AG08396 (cell line): ENCODE measurements around the gene PRDM15.
"Not testable (repeated sequence)": the region's sequence is repeated elsewhere in the genome, so short reads cannot be mapped to it uniquely, and the experiment has no call there.

Experiments used
- DNase-seq: peaks from one replicate; pipeline ENCODE4 v3.0.0; 2012; ENCODE audit warnings: low spot score, mixed read lengths

PRDM15 gene

DNA sequence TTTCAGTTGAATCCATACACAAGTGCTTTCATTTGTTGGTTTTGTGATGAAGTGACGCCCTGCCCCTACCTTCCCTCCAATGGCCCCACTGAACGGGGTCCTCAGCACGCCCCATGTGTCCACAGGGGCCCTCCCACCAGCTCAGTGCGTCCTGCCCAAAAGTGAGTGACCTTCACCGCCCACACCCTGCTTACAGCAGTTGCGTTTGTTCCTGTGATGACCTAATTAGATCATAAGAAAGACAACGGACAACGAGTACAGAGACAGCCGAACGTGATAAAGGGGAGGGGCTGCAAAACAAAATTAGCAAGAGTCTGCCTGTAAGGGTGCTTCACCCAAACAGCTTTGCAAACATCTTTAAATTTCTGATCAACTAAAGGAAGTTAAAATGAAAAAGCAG is 74.1 kb downstream of the PRDM15 start:
- no peak for DNase-seq

DNA sequence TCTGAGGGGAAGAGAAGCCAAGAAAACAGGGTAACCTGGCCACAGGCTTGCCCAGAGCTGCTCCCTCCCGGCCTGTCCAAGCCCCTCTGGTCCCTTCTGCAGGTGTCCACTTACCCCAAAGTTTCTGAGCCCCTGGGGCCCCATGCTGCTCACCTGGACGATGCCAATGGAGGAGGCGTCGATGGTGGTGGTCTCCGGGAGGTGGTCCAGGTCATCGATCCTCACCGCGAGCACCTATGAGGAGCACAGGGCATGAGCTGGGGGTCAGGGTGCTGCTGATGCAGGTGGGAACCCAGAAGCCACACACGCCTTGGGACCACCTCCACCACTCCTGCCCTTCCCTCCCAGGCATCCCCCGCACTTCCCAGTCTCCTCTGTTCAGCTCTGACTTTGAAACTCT is 74.8 kb downstream of the PRDM15 start:
- DNase-seq, result no peak

DNA sequence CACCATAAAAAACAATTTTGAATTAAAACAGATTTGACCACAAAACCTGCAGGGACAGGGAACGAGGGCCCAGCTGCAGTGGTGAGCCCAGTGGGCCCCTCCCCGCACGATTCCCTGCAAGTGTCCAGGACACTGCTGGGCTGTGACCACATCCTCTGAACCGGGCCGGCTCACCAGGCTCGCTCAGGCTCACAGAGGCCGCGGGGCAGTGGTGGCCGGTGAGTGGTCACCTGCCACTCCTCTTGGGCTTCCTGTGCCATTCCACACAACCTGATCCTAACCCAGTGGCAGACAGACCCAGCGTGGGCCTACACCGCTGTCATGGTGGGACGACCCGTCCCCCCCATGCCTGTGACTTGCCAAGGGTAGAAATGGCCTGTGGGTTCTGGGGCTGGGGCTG is 75.8 kb downstream of the PRDM15 start:
- DNase-seq, result no peak

DNA sequence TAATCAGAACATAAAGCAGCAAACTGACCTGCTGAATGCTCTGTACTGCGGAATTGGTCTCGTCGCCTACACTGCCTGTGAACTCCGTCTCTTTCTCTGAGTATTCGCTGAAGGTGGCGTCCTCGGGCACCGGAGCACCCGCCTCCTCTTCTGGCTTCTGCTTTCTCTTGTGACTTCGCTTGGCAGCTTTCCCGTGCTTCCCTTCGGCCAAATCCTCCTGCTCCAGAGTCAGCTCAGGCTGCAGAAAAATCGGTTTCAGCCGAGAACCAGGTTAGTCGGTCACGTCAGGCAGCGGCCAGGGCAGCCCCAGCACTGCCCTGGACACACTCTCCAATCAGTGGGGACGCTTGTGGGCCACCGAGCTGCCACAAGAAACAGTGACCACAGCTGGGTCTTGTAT is 76.5 kb downstream of the PRDM15 start:
- peak; percentile 46 for DNase-seq

DNA sequence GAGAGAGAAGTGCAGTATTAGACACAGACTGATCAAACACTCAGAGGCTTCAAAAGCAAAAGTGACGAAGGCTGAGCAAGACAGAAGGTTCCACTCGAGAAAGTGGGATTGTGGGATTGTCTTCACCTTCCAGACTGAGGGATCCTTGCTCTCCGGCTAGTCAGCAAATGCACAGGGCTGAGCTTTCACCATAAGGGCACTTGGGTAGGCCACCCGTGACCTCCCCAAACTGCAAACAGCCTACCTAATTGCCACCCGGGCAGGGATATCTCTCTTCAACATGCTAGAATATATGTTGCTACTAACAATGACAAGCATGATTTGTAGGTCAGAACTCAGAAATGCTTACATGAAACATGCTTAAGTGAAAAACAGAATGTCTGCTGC is 77.0 kb downstream of the PRDM15 start:
- DNase-seq, result no peak

DNA sequence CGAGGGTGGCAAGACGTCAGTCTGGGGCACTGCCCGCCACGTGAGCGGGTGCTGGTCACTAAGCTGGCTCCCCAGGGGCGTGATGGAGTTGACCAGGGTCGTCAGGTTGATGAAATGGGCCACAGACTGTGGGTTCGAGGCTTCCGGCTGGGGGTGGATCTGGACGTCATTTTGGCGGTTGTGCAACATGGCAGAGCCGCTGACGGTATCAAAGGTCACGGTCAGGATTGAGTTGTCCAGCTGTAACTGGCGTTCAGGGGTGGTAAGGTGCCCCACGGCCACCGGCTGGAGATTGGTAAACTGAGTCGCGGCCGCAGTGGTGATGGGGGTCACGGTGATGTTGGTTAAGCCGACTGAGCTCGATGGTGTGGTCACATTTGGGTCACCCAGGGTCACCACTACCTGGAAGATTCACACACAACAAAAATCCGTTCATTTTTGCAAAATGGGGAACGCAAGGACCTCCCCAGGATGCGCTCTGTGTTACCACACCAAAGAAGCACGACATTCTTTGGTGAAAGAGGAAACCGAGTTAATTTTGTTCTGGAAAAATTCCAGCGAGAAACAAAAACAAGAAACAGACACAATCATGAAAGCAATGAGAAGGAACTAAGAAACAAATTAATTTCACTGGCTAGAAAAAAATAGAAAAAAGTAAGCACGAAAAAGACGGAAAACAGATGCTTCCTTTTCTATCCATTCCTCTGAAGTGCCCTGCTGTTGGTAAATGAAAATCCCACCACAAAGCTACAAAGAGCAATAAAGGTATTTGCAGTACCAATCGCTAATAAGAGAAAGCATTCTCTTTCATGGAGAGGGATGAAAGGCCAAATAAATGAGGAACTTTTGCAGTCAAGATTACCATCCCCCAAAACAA is 77.6 kb downstream of the PRDM15 start:
- no peak for DNase-seq

DNA sequence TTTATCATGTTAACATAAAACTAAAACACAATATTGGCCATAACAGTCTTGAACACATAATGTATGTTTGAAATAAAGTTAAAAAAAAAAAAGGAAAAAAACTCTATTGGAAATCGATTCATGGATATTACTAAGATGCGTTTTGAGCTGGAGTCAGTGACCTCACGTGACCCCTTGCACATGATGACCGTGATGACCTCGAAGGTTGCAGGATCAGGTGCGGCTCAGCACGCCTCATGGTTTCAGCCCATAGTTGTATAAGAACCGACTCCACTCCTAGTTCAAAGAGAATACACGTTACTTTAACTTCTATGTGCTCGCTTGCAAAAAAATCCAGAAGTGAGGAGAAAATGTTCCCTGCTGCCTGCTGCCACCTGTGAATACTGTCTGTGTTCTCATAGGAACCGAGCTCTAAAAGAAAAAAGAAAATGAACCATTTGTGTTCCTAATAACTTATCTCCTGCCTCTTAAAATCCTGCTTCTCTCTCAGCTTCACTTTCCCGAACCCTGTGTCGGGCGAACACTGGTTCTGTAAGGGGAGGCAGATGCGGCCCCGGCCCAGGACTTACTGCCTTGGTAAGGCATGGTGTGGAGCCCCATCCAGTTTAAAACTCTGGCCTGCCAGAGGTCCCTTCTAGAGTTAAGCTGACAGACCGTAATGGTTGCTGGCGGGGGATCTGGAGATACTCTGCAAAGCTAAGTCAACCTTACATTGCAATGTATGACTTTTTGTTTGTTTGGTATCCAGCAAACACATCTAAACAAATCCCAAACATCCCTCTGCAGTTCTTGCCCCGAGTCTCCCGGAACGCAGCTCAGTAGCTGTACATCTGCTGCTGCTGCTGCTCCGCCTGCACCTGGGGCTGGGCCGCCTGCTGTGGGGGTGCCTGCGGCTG is 78.5 kb downstream of the PRDM15 start:
- DNase-seq, result no peak

DNA sequence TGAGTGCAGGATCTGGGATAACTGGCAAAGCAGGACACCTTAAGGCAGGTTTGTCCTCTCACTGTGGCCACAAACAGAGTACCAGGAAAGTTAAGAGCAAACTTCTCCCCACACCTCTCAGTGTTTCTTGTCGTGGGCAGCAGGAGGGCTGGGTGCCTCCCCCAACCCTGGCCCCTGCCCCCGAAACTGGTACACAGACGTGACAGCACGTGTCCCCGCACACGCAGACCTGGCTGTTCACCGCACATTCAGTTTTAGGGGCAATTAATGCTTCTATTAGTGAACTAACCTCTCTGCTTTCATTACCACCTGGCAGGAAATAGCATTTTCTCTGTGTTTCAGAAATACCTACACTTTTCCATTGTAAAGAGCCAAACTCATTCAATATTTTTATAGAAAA is 79.4 kb downstream of the PRDM15 start:
- DNase-seq, result no peak

DNA sequence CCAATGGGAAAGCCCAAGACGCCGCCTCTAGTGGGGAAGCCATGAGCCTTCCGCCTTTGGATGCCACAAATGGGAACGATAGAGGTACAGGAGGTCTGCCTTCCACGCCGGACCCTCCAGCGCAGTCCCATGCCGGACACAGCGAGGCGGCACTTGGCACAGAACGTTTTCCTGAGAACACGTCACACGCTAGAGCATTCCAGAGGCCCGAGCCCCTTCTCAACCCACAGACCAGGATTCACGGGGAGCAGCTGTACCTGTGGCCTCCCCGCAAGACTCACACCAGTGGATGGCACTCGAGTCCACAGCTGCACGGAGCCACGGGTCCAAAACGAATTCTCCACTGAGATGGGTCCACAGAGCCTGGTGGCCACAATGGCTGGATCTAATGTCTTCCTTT is 80.8 kb downstream of the PRDM15 start:
- no peak for DNase-seq

DNA sequence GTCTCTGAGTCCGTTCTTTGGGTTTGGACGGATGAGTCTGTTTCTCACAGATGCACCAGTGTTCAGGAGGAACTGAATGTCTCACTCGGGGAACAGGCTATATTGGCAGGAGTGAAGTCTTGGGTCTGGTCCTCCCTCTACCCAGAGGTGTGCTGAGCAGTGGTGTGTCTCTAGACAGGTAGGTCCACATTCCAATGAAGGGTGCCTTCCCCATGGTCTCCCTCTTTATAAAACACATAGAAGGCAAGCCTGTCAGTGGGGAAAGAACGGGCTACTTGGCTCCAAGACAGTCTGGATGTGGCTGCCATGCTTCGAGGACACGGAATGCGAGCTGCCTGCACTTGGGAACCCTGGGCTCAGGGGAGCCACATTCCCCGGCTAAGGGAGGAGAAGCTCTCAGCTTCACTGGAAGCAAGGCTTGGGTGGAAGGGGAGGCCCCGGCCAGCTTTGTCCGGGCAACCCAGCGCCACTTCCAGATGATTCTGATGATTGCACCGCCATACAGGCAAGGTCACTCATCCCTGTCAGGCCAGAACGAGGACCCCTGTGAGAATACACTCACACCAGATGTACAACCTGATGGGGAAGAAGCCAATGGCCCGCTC is 82.6 kb downstream of the PRDM15 start:
- no peak for DNase-seq

DNA sequence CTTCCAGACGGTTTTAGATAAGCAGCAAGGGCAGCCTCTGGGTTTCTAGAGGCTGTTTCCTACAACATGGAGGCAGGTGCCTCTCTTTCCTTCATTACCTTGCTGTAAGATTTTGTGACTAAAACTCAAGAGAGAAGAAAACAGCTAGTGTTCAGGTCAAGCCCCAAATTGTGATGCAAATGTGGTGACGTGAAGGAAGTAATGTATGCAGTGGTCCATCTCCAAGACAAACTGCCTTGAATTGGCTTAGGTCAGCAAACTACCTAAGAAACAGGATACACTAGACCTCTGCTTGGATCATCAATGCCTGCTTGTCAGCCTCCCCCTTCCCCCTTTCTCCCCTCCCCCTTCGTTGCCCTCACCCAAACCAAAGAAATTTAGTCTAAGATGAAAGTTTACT is 83.4 kb downstream of the PRDM15 start:
- no peak for DNase-seq

DNA sequence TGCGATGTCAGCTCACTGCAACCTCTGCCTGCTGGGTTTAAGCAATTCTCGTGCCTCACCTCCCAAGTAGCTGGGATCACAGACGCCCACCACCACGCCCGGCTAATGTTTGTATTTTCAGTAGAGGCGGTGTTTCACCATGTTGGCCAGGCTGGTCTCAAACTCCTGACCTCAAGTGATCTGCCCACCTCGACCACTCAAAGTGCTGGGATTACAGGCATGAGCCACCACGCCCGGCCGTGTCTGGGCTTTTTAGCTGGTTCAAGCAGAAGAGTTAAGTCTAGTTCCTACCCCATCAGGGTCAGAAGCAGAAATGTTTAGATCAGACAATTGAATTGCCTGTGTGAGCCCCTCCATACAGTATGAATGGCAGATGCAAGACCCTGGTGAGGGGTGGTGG is 84.5 kb downstream of the PRDM15 start:
- no peak for DNase-seq

DNA sequence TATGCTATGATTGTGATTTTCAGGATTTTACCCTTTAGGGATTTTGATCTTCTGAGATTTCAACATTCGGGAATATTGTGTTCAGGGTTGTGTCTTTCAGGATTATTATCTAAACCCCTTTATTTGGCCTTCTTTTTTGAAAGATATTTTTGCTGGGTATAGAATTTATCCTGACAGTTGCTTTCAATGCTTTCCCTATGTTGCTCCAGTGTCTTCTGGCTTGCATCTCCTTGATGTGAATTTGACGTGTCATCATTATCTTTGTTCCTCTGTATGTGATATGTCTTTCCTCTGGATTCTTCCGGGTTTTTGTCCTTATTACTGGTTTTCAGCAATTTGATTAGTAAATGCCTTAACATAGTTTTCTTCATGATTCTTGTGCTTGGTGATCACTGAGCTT is 86.4 kb downstream of the PRDM15 start:
- DNase-seq, result no peak

DNA sequence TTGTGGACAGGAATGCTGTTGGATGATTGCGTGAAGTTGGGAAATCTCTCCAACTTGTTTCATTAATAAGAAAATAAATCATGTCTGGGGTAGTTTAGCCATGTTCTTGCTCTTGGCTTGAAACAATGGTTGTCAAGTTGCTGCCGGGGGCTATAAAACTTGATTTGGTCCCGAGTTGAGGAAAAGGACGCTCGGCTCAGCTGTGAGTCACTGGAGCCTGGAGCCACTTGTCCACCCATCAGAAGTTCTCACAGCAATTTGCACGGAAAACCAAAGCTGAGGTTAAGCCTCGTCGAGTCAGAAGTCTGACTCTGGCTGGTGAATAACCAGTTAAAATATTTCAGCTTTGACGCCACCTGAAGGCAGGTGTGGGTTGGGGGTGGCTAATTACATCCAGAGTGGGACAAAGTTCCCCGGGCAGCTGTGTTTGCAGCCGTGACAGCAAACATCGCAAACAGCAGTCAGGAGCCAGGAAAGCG is 92.6 kb downstream of the PRDM15 start:
- DNase-seq, result no peak

DNA sequence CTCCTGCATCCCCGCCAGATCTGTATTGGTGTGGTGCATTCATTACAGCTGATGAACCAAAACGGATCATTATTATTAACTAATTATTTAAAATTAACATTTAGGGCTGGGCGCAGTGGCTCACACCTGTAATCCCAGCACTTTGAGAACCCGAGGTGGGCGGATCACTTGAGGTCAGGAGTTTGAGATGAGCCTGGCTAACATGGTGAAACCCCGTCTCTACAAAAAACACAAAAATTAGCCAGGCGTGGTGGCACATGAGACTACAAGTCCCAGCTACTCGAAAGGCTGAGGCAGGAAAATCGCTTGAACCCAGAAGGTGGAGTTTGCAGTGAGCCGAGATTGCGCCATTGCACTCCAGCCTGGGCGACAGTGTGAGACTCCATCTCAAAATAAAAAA is 93.9 kb downstream of the PRDM15 start:
- DNase-seq, result not testable (repeated sequence)

DNA sequence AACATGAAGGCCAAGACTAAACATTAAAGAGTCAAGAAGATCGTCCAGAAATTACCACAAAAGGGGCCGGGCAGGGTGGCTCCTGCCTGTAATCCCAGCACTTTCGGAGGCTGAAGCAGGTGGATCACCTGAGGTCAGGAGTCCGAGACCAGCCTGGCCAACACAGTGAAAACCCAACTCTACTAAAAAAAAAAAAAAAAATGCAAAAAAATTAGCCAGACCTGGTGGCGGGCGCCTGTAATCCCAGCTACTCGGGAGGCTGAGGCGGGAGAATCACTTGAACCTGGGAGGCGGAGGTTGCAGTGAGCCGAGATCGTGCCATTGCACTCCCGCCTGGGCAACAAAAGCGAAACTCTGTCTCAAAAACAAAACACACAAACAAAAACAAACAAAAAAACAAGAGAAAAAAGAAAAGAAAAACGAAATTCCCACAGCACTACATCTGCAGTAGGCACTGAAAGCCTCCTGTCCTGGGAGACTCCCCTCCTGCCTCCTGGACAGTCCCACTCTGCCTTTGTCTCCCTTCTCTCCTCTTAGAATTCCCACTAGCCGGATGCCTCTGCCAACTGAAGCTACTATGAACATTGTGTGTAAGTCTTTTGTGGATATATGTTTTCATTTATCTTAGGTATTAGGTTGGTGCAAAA is 94.6 kb downstream of the PRDM15 start:
- DNase-seq, result no peak

DNA sequence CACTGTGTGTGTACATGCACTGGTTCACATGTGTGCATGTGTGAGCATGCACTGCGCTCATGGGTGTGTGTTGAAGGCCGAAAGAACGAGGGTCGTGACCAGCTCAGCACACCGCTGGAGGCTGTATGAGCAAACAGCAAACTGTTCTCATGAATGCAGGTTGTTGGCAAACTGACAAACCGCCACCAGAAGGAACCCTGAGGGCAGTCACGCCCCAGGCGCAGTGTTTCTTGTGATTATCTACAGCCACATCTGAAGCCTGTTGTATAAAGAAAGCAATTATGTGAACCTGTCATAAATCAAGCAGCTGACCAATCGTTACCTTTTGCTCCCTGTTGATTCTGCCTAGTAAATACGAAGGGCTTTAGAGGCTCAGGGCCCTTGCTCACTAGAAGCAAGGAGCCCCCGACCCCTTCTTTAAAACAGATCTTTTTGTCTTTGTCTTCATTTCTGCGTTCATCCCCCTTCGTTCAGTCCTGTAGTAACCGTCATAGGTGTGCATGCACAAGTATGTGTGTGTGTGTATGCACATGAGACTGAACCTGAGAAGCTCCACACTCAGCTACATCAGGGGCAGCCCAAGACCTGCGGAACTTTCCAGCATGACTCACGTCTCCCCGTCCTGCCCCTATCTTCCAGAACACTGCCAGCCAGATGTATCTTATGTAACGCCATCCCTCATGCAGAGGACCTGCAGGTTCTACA is 95.5 kb downstream of the PRDM15 start:
- no peak for DNase-seq

DNA sequence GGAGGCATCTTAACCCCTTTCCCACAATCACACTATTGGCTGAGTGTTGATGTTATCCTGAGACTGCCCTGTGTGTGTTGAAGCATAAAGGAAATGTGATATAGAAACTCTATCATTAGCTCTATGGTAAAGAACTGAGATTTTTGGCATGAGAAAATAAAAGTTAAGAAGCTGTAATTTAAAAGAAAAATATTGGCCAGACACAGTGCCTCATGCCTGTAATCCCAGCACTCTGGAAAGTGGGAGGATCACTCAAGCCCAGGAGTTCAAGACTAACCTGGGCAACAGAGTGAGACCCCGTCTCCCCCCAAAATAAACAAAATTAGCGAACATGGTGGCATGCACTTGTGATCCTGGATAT is 98.1 kb downstream of the PRDM15 start:
- DNase-seq, result no peak

DNA sequence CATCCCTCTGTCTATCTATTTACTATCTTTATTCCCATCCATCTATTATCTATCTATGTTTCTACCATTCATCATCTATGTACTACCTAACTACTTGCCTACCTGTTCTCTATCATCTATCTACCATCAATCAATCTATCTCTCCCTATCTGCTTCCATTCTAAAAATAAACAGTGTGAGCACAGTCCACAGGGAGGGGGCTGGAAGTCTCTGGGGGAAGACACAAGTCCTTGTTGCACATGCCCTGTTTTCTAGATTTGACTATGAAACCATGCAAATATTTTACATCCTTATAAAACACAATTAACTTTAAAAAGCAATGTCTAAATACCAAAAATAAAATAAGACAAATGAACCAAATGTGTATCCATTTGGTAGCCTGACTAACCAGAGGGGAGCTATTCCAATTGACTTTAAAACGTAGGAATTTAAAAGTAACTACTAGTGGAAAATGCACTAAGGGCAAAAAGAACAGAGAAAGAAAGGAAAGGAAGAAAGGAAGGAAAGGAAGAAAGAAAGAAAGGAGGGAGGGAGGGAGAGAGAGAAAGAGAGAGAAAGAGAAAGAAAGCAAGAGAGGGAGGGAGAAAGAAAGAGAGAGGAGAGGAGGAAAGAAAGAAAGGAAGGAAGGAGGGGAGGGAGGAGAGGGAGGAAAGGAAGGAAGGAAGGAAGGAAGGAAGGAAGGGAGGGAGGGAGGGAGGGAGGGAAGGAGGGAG is 98.7 kb downstream of the PRDM15 start:
- DNase-seq, result no peak

DNA sequence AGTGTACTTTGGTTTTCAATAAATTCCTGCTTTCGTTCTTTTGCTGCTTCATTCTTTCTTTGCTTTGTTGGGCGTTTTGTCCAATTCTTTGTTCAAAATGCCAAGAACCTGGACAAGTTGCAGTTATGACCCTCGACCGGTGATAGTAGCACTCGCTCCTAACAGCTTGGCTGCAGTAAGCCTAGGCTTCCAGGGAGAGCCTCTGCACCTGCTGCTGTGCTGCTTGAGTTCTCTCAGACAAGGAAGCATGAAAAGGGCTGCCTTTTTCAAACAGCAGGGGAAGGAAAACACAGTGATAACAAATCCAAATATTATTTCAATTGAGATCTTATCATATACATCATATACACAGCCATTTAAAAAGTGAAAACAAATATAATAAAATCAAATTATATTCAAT is 99.5 kb downstream of the PRDM15 start:
- DNase-seq, result no peak
